Body of pancreas (tissue), 4 donors: ENCODE results near the gene CKMT2.

Source experiments
- CTCF ChIP-seq, 7 experiments: fragments of 450-650 bp in 4 of 7; fragments of 200-600 bp in 3 of 7; sonication (generic) in 3 of 7; IDR thresholded peaks; one replicate each; pipeline ENCODE4 v1.5.1; 2016 to 2019; ENCODE audit warnings: antibody characterized with exemption in 7 of 7
- POLR2A ChIP-seq, 3 donors: fragments of 450-650 bp; IDR thresholded peaks; one replicate each; pipeline ENCODE4 v1.6.1; 2016; ENCODE audit warnings: antibody characterized with exemption in 3 of 3, mild to moderate bottlenecking in 2 of 3

GRCh38 chr5:81283976-81284375, 50.9 kb downstream of the CKMT2 start:
- TF ChIP-seq CTCF (IDR thresholded peaks at IDR 0.05) (no peak), POLR2A (IDR thresholded peaks at IDR 0.05) (no peak)
